Heart left ventricle (tissue), 16 donors: ENCODE data around the gene NTM. TPM values are rescaled to one million over a fixed set of nuclear protein-coding genes. Genes with fewer than 3 reads are reported as not detected.

ENCODE experiments used
- ATAC-seq, 4 donors: fragments of 200-7000 bp; cut with Tn5 transposase; one replicate each; pipeline ENCODE4 v1.9.1; 2020 to 2022; ENCODE audit warnings: moderate library complexity in 4 of 4, mild to moderate bottlenecking in 3 of 4, moderate number of reproducible peaks in 1 of 4
- DNase-seq, 5 donors: peaks; one replicate each; pipeline ENCODE4 v3.0.0-alpha.2; 2020
- H3K27ac ChIP-seq, 12 donors: fragments of 200-600 bp; sonication (generic) in 4 of 12; one replicate each; pipeline versions ENCODE4 v1.5.0 to v1.8.0; 2016 to 2022; ENCODE audit warnings: mild to moderate bottlenecking in 2 of 12
- H3K27me3 ChIP-seq, 9 donors: fragments of 200-600 bp; sonication (generic) in 2 of 9; one replicate each; pipeline versions ENCODE4 v1.5.1 to v1.8.0; 2016 to 2022; ENCODE audit warnings: mild to moderate bottlenecking in 3 of 9
- H3K36me3 ChIP-seq, 9 donors: fragments of 200-600 bp; sonication (generic) in 2 of 9; one replicate each; pipeline versions ENCODE4 v1.5.0 to v1.8.0; 2018 to 2022; ENCODE audit warnings: mild to moderate bottlenecking in 2 of 9
- H3K4me1 ChIP-seq, 12 donors: fragments of 200-600 bp; sonication (generic) in 4 of 12; one replicate each; pipeline versions ENCODE4 v1.5.0 to v1.8.0; 2016 to 2022; ENCODE audit warnings: mild to moderate bottlenecking in 3 of 12
- H3K4me3 ChIP-seq, 12 donors: fragments of 200-600 bp; sonication (generic) in 4 of 12; one replicate each; pipeline versions ENCODE4 v1.5.0 to v1.8.0; 2017 to 2022; ENCODE audit warnings: mild to moderate bottlenecking in 9 of 12, moderate library complexity in 4 of 12
- H3K9me3 ChIP-seq, 12 donors: fragments of 200-600 bp; sonication (generic) in 4 of 12; one replicate each; pipeline versions ENCODE4 v1.5.0 to v1.8.0; 2016 to 2022; ENCODE audit warnings: mild to moderate bottlenecking in 1 of 12
- POLR2A ChIP-seq, 2 donors: fragments of 450-650 bp; IDR thresholded peaks; one replicate each; pipeline ENCODE4 v1.6.1; 2017; ENCODE audit warnings: antibody characterized with exemption in 2 of 2, mild to moderate bottlenecking in 2 of 2, moderate library complexity in 2 of 2
- WGBS, 4 donors: extraction: QIAGEN DNeasy Blood & Tissue Kit in 2 of 4; methylation state at CpG; one replicate each; pipeline versions ENCODE4 v1.1.5 to v1.1.7; 2013 to 2018; 5-methylcytosine and 5-hydroxymethylcytosine counted together
- intact Hi-C, 10 donors: fragments of 100-400 bp; cut with DNase I; formaldehyde crosslinking; loops; one replicate each; pipeline versions ENCODE4 v1.11.1 to v1.14.2; 2022
- polyA plus RNA-seq, 2 donors: library from polyadenylated mRNA; stranded (reverse); fragments of 200-250 nt; gene quantifications; one replicate each; pipeline ENCODE4 v1.2.3, GENCODE V29; 2013
- total RNA-seq, 9 donors: library from RNA; depleted of rRNA in 2 of 9; stranded (reverse); fragments of >200 nt in 2 of 9; fragmentation: NEBNext Ultra II Directional in 3 of 9; extraction: Animal tissue kit (Norgen Biotek cat#: 25700) in 3 of 9; gene quantifications; one replicate each; pipeline versions ENCODE4 v1.1.0 to v1.2.4, GENCODE V29; 2016 to 2023
- TF ChIP-seq, protein P1 (sequence below), 12 donors: fragments of 200-600 bp; sonication (generic) in 4 of 12; IDR thresholded peaks; one replicate each; pipeline versions ENCODE4 v1.5.0 to v1.8.0; 2018 to 2022; ENCODE audit warnings: antibody characterized with exemption in 12 of 12, mild to moderate bottlenecking in 5 of 12
- donor health status: ischemic (EF 13 %, LVEDD 7.1; RV severe dilation, severe dysfunction).
- donor health status: healthy with polysubstance abuse.
- donor health status: DM: no; HTN: yes; CAD: no.
- donor health status: DM: no; HTN: no; CAD: no.
- donor health status: ischemic (EF 25% LVEDD 6.9; RV normal size, moderate dysfunction).
- donor health status: ischemic (EF 25% LVEDD 5.7; RV mildly dilated, moderate dysfunction).
- donor health status: healthy.
- donor health status: DM: yes; HTN: yes; CAD: no.
- donor health status: ischemic (EF 35%, LVEDD 5.7; RV mildly dilated, moderate dysfunction).
- donor health status: nonischemic (EF 11% LVEDD 7.7; RV severe dilation, severe dysfunction).
- donor health status: DM: yes; HTN: yes; CAD: no.
- donor health status: PGD.
- donor health status: ischemic (EF 29% LVEDD 5.4; RV normal size, mild dysfunction).
- donor health status: nonischemic (EF 23%, LVEDD 6.1; RV moderate dilation, normal function).

Gene NTM
- total and polyA plus RNA-seq, 11 donors, result 0.40 to 7.7 (median 1.5) TPM

DNA sequence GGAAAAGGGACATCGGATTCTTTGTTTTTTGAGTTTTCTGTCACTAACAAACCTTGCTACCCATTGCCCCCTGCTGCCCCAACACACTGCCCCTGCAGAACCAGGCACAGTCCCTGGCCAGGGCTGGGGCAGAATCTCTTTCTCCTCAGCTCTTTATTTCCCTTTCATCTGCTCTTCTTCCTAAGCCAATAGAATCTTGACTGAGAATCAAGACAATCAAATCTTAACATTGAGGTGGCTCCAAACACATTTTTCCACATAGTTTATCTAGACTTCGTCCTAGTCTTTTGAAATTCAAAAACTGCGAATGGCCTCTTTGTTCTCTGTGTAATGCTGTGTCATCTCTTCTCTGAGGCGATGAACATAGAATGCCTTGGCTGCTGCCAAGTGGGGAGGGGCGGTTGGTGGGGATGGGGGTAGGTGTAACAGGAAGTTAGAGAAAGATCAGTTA lies 16.1 kb upstream of the NTM start:
- H3K4me1 ChIP-seq, result no peaks in the 10 kb centered on the region
- H3K27me3 ChIP-seq, result no peaks in the 10 kb centered on the region
- 44 to 61% (median 53%) methylated on average over 5 of the region's 5 CpGs for WGBS, 4 donors
- no peak for DNase-seq
- ATAC-seq, result no peak
- H3K9me3 ChIP-seq, result no peaks in the 10 kb centered on the region
- H3K27ac ChIP-seq, result no peak overlapping the region
- TF ChIP-seq, protein P1, sequence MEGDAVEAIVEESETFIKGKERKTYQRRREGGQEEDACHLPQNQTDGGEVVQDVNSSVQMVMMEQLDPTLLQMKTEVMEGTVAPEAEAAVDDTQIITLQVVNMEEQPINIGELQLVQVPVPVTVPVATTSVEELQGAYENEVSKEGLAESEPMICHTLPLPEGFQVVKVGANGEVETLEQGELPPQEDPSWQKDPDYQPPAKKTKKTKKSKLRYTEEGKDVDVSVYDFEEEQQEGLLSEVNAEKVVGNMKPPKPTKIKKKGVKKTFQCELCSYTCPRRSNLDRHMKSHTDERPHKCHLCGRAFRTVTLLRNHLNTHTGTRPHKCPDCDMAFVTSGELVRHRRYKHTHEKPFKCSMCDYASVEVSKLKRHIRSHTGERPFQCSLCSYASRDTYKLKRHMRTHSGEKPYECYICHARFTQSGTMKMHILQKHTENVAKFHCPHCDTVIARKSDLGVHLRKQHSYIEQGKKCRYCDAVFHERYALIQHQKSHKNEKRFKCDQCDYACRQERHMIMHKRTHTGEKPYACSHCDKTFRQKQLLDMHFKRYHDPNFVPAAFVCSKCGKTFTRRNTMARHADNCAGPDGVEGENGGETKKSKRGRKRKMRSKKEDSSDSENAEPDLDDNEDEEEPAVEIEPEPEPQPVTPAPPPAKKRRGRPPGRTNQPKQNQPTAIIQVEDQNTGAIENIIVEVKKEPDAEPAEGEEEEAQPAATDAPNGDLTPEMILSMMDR (IDR thresholded peaks at IDR 0.05), result no peak
- no peak for TF ChIP-seq POLR2A (IDR thresholded peaks at IDR 0.05)
- intact Hi-C loops, result no loop called here
- H3K36me3 ChIP-seq, result no peaks in the 10 kb centered on the region
- H3K4me3 ChIP-seq, result no peak overlapping the region

DNA sequence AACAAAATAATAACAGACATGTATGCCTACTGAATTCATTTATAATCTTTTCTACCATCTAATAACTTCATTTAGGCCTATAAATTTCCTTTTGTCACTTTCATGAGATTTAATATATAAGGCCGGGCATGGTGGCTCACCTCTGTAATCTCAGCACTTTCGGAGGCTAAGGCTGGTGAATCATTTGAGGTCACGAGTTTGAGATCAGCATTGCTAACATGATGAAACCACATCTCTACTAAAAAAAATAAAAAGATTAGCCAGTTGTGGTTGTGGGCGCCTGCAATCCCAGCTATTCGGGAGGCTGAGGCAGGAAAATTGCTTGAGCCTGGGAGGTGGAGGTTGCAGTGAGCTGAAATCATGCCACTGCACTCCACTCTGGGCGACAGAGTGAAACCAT lies 14.2 kb upstream of the NTM start:
- Histone ChIP-seq H3K36me3 (no peaks in the 10 kb centered on the region), H3K9me3 (no peaks in the 10 kb centered on the region), H3K4me1 (no peaks in the 10 kb centered on the region), H3K4me3 (no peak overlapping the region), H3K27me3 (no peaks in the 10 kb centered on the region), H3K27ac (no peak overlapping the region)
- DNase-seq (no peak), ATAC-seq (no peak)
- intact Hi-C loops, result no loop called here
- TF ChIP-seq POLR2A (IDR thresholded peaks at IDR 0.05), result no peak
- TF ChIP-seq, protein P1 (IDR thresholded peaks at IDR 0.05), result no peak
- 87 to 91% (median 90%) methylated on average over 6 of the region's 6 CpGs for WGBS, 4 donors

DNA sequence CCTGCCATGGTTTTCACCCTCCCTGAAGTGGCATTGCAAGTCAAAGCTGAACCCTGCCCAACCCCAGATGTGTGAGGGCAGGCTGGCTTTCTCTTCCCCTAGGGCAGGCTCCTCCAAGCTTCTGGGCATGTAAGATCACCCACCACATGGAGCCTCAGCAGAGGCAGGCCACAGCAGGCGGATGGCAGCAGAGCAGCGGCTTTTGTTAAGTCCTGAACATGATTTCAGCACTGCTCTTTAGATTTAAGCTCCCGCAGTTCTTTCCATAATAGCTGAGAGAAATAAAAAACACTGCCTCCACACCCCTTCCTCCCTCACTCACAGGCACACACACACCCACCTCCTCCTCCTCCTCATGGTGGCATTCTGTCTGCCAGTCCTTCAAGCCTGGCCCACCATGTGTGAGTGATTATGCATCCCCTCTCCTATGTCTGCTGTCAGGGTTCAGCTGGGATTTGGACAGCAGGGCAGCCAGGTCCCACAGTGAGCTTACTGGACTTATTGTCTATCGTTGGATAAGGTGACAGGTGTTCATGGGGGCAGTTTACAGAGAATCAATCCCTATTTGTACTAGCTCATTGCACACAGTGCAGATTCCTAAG lies 5.0 kb upstream of the NTM start:
- 73 to 91% (median 81%) methylated on average over 4 of the region's 4 CpGs for WGBS, 4 donors
- no peaks in the 10 kb centered on the region for H3K9me3 ChIP-seq
- ATAC-seq (no peak), DNase-seq (no peak)
- intact Hi-C loops, result no loop called here
- H3K27ac ChIP-seq, result no peak overlapping the region
- no peak overlapping the region for H3K4me3 ChIP-seq
- TF ChIP-seq, protein P1 (IDR thresholded peaks at IDR 0.05), result no peak
- TF ChIP-seq POLR2A (IDR thresholded peaks at IDR 0.05), result no peak
- peaks cover 0 to under 1% (median 0%) of the 10 kb centered on the region in 12 donors for H3K4me1 ChIP-seq
- no peaks in the 10 kb centered on the region for H3K36me3 ChIP-seq
- H3K27me3 ChIP-seq, result peaks cover 0 to 9% (median 0%) of the 10 kb centered on the region in 9 donors

DNA sequence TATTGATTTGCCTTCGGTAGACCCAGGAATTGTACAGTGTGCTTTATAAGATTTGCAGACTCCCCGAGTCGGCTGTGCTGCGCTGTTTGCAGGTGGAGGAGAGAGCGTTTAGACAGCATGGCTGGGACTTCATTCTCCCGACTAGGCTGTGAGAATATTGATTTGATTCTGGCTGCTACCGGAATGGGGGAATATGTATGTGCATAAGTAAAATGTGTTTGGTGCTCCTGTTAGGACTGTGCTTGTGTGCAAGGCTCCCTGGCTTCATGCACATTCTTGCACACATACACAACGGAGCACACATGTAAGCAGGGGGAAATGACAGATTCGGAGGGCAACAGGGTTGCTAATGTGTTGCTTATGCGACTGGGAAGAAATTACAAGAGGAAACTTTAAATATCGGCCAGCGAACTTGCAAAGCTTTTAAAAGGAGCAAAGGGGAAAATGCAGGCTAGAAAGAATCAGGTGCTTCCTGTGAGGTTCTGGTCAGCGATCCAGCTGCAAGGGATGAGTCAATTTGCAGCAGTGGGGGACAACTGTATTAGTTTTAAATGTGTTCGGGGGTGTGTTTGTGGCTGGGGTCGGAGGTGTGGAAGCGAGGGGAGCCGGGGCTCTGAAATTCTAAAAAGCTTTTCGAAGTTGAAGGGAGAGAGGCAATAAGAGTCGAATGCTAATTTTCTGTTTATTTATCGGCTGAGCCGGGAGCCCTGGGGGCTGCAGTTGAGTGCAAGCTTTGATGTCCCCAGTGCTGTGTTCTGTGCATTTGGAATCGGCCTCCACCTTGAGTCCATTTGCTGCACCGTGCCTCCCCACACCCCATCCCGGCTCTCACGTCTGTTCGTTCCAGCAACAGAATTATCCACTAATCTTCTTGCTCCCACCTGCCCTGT lies 731 bp downstream of the NTM start:
- peak in 1 of 4 donors; percentile 19 for ATAC-seq
- no peak for DNase-seq
- no peaks in the 10 kb centered on the region for H3K36me3 ChIP-seq
- 16 to 21% (median 19%) methylated on average over 26 of the region's 26 CpGs for WGBS, 4 donors
- H3K27ac ChIP-seq, result no peak overlapping the region
- peak overlapping the region in 10 of 12 donors; percentile 3 to 40 (median 24) for H3K4me3 ChIP-seq
- no peak for TF ChIP-seq POLR2A (IDR thresholded peaks at IDR 0.05)
- TF ChIP-seq, protein P1 (IDR thresholded peaks at IDR 0.05), result no peak
- H3K4me1 ChIP-seq, result peaks cover 0 to 19% (median 0%) of the 10 kb centered on the region in 12 donors
- peaks cover 0 to 57% (median 18%) of the 10 kb centered on the region in 9 donors for H3K27me3 ChIP-seq
- no peaks in the 10 kb centered on the region for H3K9me3 ChIP-seq
- intact Hi-C loops, result no loop called here
